Large intestine (tissue), 3 donors: Measurements from ENCODE around the gene MEGF10. TPM values are rescaled to one million over a fixed set of nuclear protein-coding genes. Genes with fewer than 3 reads are reported as not detected.

Experiments used
- DNase-seq, 2 donors: peaks; one replicate each; pipeline versions ENCODE4 v3.0.0 to v3.0.0-alpha.2; 2013
- H3K27ac ChIP-seq: one replicate; pipeline ENCODE4 v1.5.1; 2013; ENCODE audit warnings: low read length
- H3K27me3 ChIP-seq: 2 replicates; pipeline ENCODE4 v1.6.1; 2013; ENCODE audit warnings: low read length; ENCODE audit not compliant: control insufficient read depth, insufficient read depth
- H3K36me3 ChIP-seq: 2 replicates; pipeline ENCODE4 v1.6.1; 2013; ENCODE audit warnings: low read length; ENCODE audit not compliant: control insufficient read depth, insufficient read depth
- H3K4me1 ChIP-seq: one replicate; pipeline ENCODE4 v1.6.1; 2013; ENCODE audit warnings: low read length; ENCODE audit not compliant: control insufficient read depth, insufficient read depth
- H3K4me3 ChIP-seq: one replicate; pipeline ENCODE4 v1.5.1; 2013; ENCODE audit warnings: low read length
- H3K9me3 ChIP-seq: one replicate; pipeline ENCODE4 v1.6.1; 2013; ENCODE audit warnings: mild to moderate bottlenecking, low read depth, low read length, moderate library complexity; ENCODE audit not compliant: control insufficient read depth
- WGBS: methylation state at CpG from one replicate; pipeline ENCODE4 v1.1.5; 2013; ENCODE audit warnings: low lambda C conversion rate; ENCODE audit not compliant: insufficient coverage; 5-methylcytosine and 5-hydroxymethylcytosine counted together
- polyA plus RNA-seq: library from polyadenylated mRNA; unstranded; fragments of 120-200 nt; gene quantifications from one replicate; pipeline ENCODE4 v1.2.1, GENCODE V29; 2013

MEGF10 gene
- polyA plus RNA-seq, 1 donor: 1.3 TPM

DNA sequence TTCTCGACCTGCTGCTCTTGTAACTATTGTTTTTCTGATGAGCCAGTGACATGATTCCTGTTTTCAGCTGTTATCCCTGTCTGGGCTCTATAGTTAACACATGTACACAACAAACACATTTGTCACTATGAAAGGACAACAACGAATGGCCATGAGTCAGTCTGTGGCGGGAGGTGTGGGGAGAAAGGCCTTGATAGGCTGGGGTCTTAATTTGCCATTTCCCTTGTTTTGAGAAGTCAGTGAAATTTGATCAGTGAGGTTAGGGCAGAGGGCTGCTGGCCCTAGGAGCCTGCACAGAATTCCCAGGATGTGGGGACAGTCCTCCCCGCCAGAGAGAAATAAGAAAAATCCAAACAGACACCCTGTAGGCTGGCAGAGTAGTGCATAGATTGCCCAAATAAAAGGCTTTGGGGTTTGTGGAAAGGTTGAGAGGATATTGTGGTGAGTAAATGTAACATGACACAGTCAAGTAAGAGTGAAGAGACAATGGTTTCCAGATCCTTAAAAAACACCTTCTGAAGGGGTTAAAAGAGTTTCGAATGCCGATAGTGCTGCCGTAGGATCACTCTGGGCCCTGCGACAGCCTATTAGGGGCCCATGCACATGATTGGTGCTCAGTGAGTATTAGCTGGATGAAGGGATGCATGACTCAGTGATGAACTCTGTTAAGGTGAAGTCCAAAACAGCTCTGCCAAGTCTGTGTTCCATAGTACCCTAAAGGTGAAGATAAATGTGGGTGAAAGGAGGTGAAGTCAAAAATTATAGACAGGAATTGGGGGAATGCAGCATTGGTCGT is 115.9 kb downstream of the MEGF10 start:
- DNase-seq: no peak
- Histone ChIP-seq H3K36me3 (no peaks in the 10 kb centered on the region), H3K27ac (no peak overlapping the region), H3K9me3 (no peaks in the 10 kb centered on the region), H3K4me3 (no peak overlapping the region), H3K27me3 (no peaks in the 10 kb centered on the region), H3K4me1 (no peaks in the 10 kb centered on the region)
- WGBS: 87% methylated on average over 3 of the region's 9 CpGs

DNA sequence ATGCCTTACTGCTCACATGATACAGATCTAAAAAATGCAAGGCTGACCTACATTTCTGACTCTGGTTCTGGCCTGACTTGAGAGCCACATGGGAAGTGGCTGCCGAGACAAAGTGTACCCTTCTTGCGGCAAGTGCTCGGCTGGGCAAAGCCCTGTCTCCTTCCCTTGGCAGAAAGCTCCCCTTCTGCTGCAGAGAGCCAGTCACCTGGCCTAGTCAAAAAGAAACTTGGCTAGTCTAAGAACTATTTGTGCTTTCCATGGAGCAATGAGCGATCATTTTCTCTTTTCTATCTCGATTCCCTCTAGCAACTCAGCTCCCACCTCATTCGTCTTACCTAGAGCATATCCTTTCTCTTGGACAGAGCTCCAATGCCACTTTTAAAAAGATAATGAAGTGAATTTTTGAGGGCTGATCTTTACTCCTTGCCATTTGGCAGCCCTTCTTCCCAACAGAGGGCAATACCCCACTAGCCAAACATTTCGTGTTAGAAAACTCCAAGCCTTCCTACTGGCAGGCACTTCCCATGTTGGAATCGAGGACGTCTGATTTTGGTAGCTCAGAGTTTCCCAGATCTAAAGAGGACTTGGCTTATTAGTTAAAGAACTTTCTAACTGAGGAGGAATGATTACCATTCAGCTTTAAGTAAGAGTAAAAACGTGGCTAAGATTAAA is 118.8 kb downstream of the MEGF10 start:
- H3K27me3 ChIP-seq: no peaks in the 10 kb centered on the region
- no peak overlapping the region for H3K4me3 ChIP-seq
- H3K27ac ChIP-seq: no peak overlapping the region
- H3K9me3 ChIP-seq: no peaks in the 10 kb centered on the region
- WGBS: 94% methylated on average over 2 of the region's 10 CpGs
- no peak for DNase-seq
- H3K4me1 ChIP-seq: no peaks in the 10 kb centered on the region
- no peaks in the 10 kb centered on the region for H3K36me3 ChIP-seq

DNA sequence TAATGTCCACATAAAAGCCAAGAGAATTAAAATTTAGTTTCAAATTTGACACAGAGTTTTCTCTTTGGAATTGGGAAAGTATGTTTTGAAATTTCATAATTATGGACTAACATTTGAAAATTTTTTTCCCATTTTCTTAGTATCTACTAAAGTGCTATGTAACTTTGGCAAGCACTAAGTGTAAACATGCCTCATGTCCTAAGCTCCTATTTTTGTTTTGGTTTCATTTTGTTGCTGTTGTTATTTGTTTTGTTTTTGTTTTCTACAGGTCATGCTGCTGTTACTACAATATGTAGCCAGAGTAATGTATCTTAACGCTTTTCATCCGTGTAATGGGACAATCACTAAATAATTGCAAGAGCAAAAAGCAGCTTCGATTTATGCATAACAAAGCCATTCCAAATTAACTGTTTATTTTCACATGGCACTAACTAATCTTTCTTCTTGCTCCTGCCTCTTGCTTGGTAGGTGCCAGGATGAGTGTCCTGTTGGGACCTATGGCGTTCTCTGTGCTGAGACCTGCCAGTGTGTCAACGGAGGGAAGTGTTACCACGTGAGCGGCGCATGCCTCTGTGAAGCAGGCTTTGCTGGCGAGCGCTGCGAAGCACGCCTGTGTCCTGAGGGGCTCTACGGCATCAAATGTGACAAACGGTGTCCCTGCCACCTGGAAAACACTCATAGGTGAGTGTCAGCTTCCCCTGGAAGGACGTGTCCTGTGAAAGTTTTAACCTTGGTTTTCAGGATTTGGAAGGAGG is 119.5 kb downstream of the MEGF10 start:
- no CpG with 5 or more reads among the region's 15 CpGs for WGBS
- DNase-seq: no peak
- no peaks in the 10 kb centered on the region for H3K4me1 ChIP-seq
- no peaks in the 10 kb centered on the region for H3K36me3 ChIP-seq
- H3K4me3 ChIP-seq: no peak overlapping the region
- no peaks in the 10 kb centered on the region for H3K9me3 ChIP-seq
- no peaks in the 10 kb centered on the region for H3K27me3 ChIP-seq
- H3K27ac ChIP-seq: no peak overlapping the region

DNA sequence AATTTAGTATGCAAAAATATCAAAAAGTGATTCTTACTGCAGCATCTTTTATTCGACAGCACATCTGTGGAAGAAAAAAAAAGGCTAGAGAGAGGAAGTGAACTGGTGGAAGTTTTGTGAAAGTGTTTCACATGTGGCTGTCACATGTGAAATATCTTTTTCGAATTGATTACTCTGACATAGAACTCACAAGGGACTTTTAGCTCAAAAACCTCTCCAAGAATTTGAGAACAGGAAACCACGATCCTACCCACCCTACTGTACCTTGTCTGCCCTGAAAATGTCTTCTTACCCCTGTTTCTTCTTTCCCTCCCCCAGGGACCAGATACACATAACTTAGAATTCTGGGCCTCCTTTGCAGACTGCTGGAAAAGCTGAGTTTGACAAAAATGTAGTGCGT is 120.4 kb downstream of the MEGF10 start:
- no peak overlapping the region for H3K4me3 ChIP-seq
- DNase-seq: no peak
- no peaks in the 10 kb centered on the region for H3K4me1 ChIP-seq
- no peaks in the 10 kb centered on the region for H3K9me3 ChIP-seq
- H3K36me3 ChIP-seq: no peaks in the 10 kb centered on the region
- no peaks in the 10 kb centered on the region for H3K27me3 ChIP-seq
- 100% methylated on average over 1 of the region's 4 CpGs for WGBS
- no peak overlapping the region for H3K27ac ChIP-seq

DNA sequence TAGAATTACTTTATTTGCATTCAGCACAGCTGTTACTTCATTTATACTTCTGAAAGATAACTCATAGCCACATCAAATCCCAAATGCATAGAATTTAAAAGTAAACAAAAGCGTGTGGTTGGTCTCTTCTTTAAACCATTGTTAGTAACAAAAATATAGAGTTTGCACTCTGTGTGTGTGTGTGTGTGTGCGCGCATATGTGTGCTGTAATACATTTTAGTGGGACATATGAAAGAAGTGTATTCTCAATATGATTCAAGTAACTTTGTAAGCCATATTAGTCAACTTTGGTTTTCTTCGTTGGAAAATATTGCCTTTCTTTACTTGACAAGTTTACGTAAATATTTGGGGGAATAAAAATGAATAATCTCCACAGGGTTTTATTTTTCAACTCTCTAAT is 120.8 kb downstream of the MEGF10 start:
- H3K9me3 ChIP-seq: no peaks in the 10 kb centered on the region
- no CpG with 5 or more reads among the region's 5 CpGs for WGBS
- H3K36me3 ChIP-seq: no peaks in the 10 kb centered on the region
- H3K4me1 ChIP-seq: no peaks in the 10 kb centered on the region
- no peak for DNase-seq
- H3K27me3 ChIP-seq: no peaks in the 10 kb centered on the region
- no peak overlapping the region for H3K4me3 ChIP-seq
- no peak overlapping the region for H3K27ac ChIP-seq

DNA sequence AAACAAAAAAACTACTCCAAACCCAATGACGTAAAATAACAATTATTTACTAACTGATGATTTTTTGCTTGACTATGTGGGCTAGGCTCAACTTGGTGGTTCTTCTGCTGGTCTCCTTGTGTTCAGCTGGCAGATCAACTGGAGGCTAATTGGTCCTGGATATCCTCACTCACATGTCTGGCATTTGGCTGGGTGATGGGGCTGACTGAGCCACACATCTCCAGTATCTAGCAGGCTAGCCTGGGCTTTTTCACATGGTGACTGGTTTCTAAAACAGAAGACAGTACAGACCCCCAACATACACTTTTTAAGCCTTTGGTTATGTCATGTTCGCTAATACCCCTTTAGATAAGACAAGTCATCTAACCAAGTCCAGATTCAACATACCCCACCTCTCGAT is 122.1 kb downstream of the MEGF10 start:
- no peak overlapping the region for H3K4me3 ChIP-seq
- no peaks in the 10 kb centered on the region for H3K27me3 ChIP-seq
- no peak overlapping the region for H3K27ac ChIP-seq
- no peak for DNase-seq
- no peaks in the 10 kb centered on the region for H3K36me3 ChIP-seq
- WGBS: 100% methylated on average over 1 of the region's 3 CpGs
- H3K9me3 ChIP-seq: no peaks in the 10 kb centered on the region
- H3K4me1 ChIP-seq: no peaks in the 10 kb centered on the region

DNA sequence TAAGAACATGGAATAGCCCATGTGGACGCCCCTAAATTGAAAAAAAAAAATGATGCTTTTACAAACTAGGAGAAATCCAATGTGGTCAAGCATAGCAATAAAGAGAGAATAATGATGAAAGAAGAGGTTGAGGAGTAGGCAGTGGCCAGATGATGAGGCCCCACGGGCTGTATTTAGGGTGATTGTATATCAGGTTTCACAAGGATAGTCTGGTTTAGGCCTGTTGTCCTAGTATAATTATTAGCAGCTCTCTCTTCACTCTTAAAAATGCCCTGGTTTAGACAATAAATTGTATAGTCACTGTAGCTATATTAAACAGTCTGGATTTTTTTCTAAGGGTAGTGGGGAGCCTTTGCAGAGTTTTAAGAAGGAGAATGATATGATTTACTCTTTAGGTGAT is 124.4 kb downstream of the MEGF10 start:
- WGBS: 100% methylated on average over 1 of the region's 2 CpGs

DNA sequence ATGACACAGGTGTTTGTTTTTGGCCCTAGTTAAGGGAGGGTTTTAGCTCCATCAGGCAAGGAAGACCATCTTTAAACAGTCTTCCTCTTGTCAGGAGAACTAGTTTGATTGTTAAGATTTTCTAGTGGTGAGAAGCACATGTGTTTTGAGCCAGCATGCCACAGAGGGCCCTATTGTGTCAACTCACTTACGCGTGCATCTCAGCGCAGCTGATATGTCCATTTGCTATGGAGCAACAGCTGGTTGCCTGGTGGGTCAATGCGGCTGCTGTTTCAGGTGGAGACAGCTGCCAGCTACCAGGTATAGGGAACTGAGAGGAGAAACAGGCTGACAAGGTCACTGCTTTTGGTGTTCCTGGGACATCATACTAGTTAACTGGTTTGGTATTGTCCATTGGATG is 126.3 kb downstream of the MEGF10 start:
- Histone ChIP-seq H3K4me1 (no peaks in the 10 kb centered on the region), H3K27ac (no peak overlapping the region), H3K27me3 (no peaks in the 10 kb centered on the region), H3K4me3 (no peak overlapping the region), H3K9me3 (no peaks in the 10 kb centered on the region), H3K36me3 (no peaks in the 10 kb centered on the region)
- no peak for DNase-seq
- no CpG with 5 or more reads among the region's 4 CpGs for WGBS

More for the DNA sequence above, 124.4 kb downstream of the MEGF10 start:
- Histone ChIP-seq H3K27me3 (no peaks in the 10 kb centered on the region), H3K4me3 (no peak overlapping the region), H3K36me3 (no peaks in the 10 kb centered on the region), H3K27ac (no peak overlapping the region), H3K4me1 (no peaks in the 10 kb centered on the region), H3K9me3 (no peaks in the 10 kb centered on the region)
- DNase-seq: no peak

DNA sequence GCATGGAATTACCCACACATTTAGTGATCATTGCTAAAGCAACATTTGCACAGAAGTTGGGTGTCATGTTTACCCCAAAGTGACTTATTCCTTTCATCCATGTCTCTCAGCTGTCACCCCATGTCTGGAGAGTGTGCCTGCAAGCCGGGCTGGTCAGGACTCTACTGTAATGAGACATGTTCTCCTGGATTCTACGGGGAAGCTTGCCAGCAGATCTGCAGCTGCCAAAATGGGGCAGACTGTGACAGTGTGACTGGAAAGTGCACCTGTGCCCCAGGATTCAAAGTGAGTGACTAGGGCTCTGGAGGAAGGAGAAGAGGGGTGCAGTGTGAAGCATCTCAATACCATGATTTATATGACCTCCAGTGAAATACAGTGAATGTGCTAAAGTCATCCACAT is 126.9 kb downstream of the MEGF10 start:
- Histone ChIP-seq H3K27ac (no peak overlapping the region), H3K4me1 (no peaks in the 10 kb centered on the region), H3K4me3 (no peak overlapping the region), H3K9me3 (no peaks in the 10 kb centered on the region), H3K36me3 (no peaks in the 10 kb centered on the region), H3K27me3 (no peaks in the 10 kb centered on the region)
- no peak for DNase-seq
- no CpG with 5 or more reads among the region's 2 CpGs for WGBS

DNA sequence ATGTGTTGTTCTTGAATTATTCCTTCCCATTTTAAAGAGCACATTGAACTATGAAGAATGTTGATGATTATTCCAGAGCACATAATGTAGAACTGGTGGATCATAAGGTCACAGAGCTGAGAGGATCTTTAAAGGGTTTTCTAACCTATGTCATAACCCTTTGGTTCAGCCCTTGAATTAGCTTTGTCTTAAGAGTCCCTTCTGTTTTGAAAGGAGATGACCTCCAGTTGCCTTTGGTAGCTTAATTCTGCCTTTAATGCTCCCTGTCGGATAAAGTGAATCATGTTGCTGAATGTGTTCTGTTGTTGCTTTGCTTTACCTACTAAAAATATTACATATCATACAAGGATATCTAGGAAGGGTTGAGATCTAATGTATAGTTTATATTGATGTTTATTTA is 127.8 kb downstream of the MEGF10 start:
- WGBS: no CpG with 5 or more reads among the region's 1 CpG
- no peak overlapping the region for H3K4me3 ChIP-seq

More for the DNA sequence above, 127.8 kb downstream of the MEGF10 start:
- Histone ChIP-seq H3K27ac (no peak overlapping the region), H3K27me3 (no peaks in the 10 kb centered on the region), H3K4me1 (no peaks in the 10 kb centered on the region), H3K9me3 (no peaks in the 10 kb centered on the region), H3K36me3 (no peaks in the 10 kb centered on the region)
- DNase-seq: no peak
